WTC11 (cell line): ENCODE data around the gene CNOT9. TPM values are rescaled to one million over a fixed set of nuclear protein-coding genes. Genes with fewer than 3 reads are reported as not detected.
"Not testable (repeated sequence)": the region's sequence is repeated elsewhere in the genome, so short reads cannot be mapped to it uniquely, and the experiment has no call there.

ENCODE experiments used
- ATAC-seq: fragments of 200-7000 bp; cut with Tn5 transposase; 2 replicates; pipeline ENCODE4 v1.10.0; 2021; ENCODE audit warnings: mild to moderate bottlenecking, moderate library complexity
- CTCF ChIA-PET: fragments of 300-600 bp; sonication (Branson Sonifier 250); formaldehyde crosslinking; loops from one replicate; lab custom pipeline; 2021; ENCODE audit warnings: antibody characterized with exemption; lab: Charles Lee
- POLR2A ChIA-PET: fragments of 350-600 bp; sonication (Branson Sonifier 250); formaldehyde crosslinking; loops from one replicate; lab custom pipeline; 2021; ENCODE audit warnings: antibody characterized with exemption; lab: Charles Lee
- DNase-seq: peaks from one replicate; pipeline ENCODE4 v3.0.0; 2021; ENCODE audit warnings: low spot score
- H3K27ac Mint-ChIP-seq: 2 replicates; pipeline ENCODE4 v1.8.0; 2021; ENCODE audit warnings: mixed read lengths
- H3K27me3 Mint-ChIP-seq: 2 replicates; pipeline ENCODE4 v1.8.0; 2021; ENCODE audit warnings: low read depth, mild to moderate bottlenecking, moderate library complexity, mixed read lengths
- H3K36me3 Mint-ChIP-seq: 2 replicates; pipeline ENCODE4 v1.8.0; 2021; ENCODE audit warnings: mixed read lengths
- H3K4me1 Mint-ChIP-seq: 2 replicates; pipeline ENCODE4 v1.8.0; 2022; ENCODE audit warnings: mixed read lengths
- H3K4me3 Mint-ChIP-seq: 2 replicates; pipeline ENCODE4 v1.8.0; 2021; ENCODE audit warnings: mild to moderate bottlenecking, moderate library complexity, mixed read lengths
- H3K9me3 Mint-ChIP-seq: 2 replicates; pipeline ENCODE4 v1.8.0; 2021; ENCODE audit warnings: mixed read lengths
- CREB1 ChIP-seq: sonication (generic); formaldehyde crosslinking; IDR thresholded peaks from 2 replicates; pipeline ENCODE4 v1.8.0; 2023; ENCODE audit warnings: mild to moderate bottlenecking, missing genetic modification reagents
- FOXK1 ChIP-seq: sonication (generic); formaldehyde crosslinking; IDR thresholded peaks from 2 replicates; pipeline ENCODE4 v1.8.0; 2022; ENCODE audit warnings: mild to moderate bottlenecking, moderate library complexity, missing genetic modification reagents
- FOXP1 ChIP-seq: sonication (generic); formaldehyde crosslinking; IDR thresholded peaks from 2 replicates; pipeline ENCODE4 v1.8.0; 2022; ENCODE audit warnings: missing genetic modification reagents, mild to moderate bottlenecking, moderate library complexity, borderline replicate concordance
- JAZF1 ChIP-seq: fragments of 250-450 bp; sonication (Bioruptor Pico); IDR thresholded peaks from 2 replicates; pipeline ENCODE4 v1.9.0; 2021; ENCODE audit warnings: moderate library complexity, mild to moderate bottlenecking, inconsistent platforms
- JUN ChIP-seq: sonication (generic); formaldehyde crosslinking; IDR thresholded peaks from 2 replicates; pipeline ENCODE4 v1.8.0; 2023; ENCODE audit warnings: mild to moderate bottlenecking, missing genetic modification reagents
- MXD4 ChIP-seq: fragments of 250-450 bp; sonication (Bioruptor Pico); IDR thresholded peaks from 2 replicates; pipeline ENCODE4 v1.8.0; 2021; ENCODE audit warnings: mild to moderate bottlenecking, moderate library complexity, borderline replicate concordance
- MYBL2 ChIP-seq: sonication (generic); formaldehyde crosslinking; IDR thresholded peaks from 2 replicates; pipeline ENCODE4 v1.8.1; 2023; ENCODE audit warnings: mild to moderate bottlenecking, moderate library complexity, missing genetic modification reagents
- NFYB ChIP-seq: sonication (generic); formaldehyde crosslinking; conservative IDR thresholded peaks from 2 replicates; pipeline ENCODE4 v1.8.0; 2022; ENCODE audit warnings: low read depth, missing genetic modification reagents
- NR1H2 ChIP-seq: sonication (generic); formaldehyde crosslinking; IDR thresholded peaks from 2 replicates; pipeline ENCODE4 v1.9.0; 2021; ENCODE audit warnings: mild to moderate bottlenecking, moderate library complexity, missing genetic modification reagents
- RELA ChIP-seq: sonication (generic); formaldehyde crosslinking; IDR thresholded peaks from 2 replicates; pipeline ENCODE4 v1.8.1; 2022; ENCODE audit warnings: missing genetic modification reagents, mild to moderate bottlenecking, borderline replicate concordance
- RORB ChIP-seq: fragments of 250-450 bp; sonication (Bioruptor Pico); IDR thresholded peaks from 2 replicates; pipeline ENCODE4 v1.9.0; 2021; ENCODE audit warnings: mild to moderate bottlenecking
- SMAD3 ChIP-seq: sonication (generic); formaldehyde crosslinking; IDR thresholded peaks from 2 replicates; pipeline ENCODE4 v1.8.0; 2022; ENCODE audit warnings: missing genetic modification reagents, mild to moderate bottlenecking, borderline replicate concordance
- ZNF121 ChIP-seq: sonication (generic); formaldehyde crosslinking; IDR thresholded peaks from 2 replicates; pipeline ENCODE4 v1.8.0; 2023; ENCODE audit warnings: missing genetic modification reagents
- ZNF138 ChIP-seq: sonication (generic); formaldehyde crosslinking; conservative IDR thresholded peaks from 2 replicates; pipeline ENCODE4 v1.8.1; 2022; ENCODE audit warnings: mild to moderate bottlenecking, moderate library complexity, missing genetic modification reagents
- ZNF263 ChIP-seq: sonication (generic); formaldehyde crosslinking; IDR thresholded peaks from 2 replicates; pipeline ENCODE4 v1.8.1; 2022; ENCODE audit warnings: low read depth, mild to moderate bottlenecking, moderate library complexity, missing genetic modification reagents
- total RNA-seq: library from RNA; stranded (reverse); gene quantifications from 3 replicates; pipeline ENCODE4 v1.2.3, GENCODE V29; 2021
- TF ChIP-seq, protein P1 (sequence below): sonication (generic); formaldehyde crosslinking; IDR thresholded peaks from 2 replicates; pipeline ENCODE4 v1.8.1; 2023; ENCODE audit warnings: mild to moderate bottlenecking, missing genetic modification reagents, moderate library complexity

The CNOT9 gene
- total RNA-seq, 1 experiment from 2014 or later: 62.6 TPM

- DNase-seq (no peak), ATAC-seq (no peak)
- Mint-ChIP-seq H3K36me3 (peaks cover 62% of the 10 kb centered on the region), H3K9me3 (peaks cover 1% of the 10 kb centered on the region), H3K27me3 (no peaks in the 10 kb centered on the region), H3K4me3 (no peak overlapping the region), H3K27ac (no peak overlapping the region), H3K4me1 (no peaks in the 10 kb centered on the region)
- no peak for TF ChIP-seq NFYB (CRISPR knock-in tag)
- CTCF ChIA-PET: no interaction called here
- POLR2A ChIA-PET: no interaction called here
Observed at GRCh38 chr2:218547978-218548377, 20.7 kb upstream of the CNOT9 start.

GRCh38 chr2:218554225-218554624 is 14.4 kb upstream of the CNOT9 start:
- H3K4me3 Mint-ChIP-seq, DNase-seq, POLR2A ChIA-PET, CTCF ChIA-PET, H3K27me3 Mint-ChIP-seq, ATAC-seq, H3K27ac Mint-ChIP-seq, H3K9me3 Mint-ChIP-seq: not testable (repeated sequence)
- Mint-ChIP-seq H3K4me1 (peaks cover 19% of the 10 kb centered on the region), H3K36me3 (peaks cover 57% of the 10 kb centered on the region)

DNA sequence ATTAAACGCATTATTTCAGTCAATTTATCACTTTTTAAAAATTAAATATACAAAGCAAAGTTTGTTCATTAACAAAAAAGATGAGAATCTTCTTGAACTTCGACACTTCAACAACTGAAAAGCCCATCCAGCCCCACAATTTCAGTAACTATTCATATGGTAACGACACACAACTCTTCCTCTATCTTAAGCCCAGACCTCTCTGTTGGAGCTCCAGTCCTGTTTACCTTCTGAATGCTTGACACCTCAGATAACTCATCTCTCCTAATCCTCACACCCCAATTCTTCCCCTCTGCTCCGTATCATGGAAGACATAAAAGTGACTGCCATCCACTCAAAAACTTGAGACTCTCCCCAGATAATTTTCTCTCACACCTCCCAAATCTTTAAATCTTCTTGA is 13.1 kb upstream of the CNOT9 start:
- Mint-ChIP-seq H3K36me3 (peaks cover 63% of the 10 kb centered on the region), H3K27me3 (no peaks in the 10 kb centered on the region), H3K4me1 (peaks cover 19% of the 10 kb centered on the region), H3K4me3 (peak overlapping the region; percentile 29), H3K27ac (peak overlapping the region; percentile 35), H3K9me3 (peaks cover 6% of the 10 kb centered on the region)
- DNase-seq (no peak), ATAC-seq (peak; percentile 97)
- CTCF ChIA-PET: interaction anchor here (0.6 to 1.0 kb wide), 2 partner anchors 33 to 90 kb away, joined by 3 to 4 read pairs; no protein-coding TSS in a partner anchor
- TF ChIP-seq NR1H2 (CRISPR knock-in tag) (no peak), FOXK1 (peak; percentile 48; the same call in 1 of the 2 replicates)
- POLR2A ChIA-PET: no interaction called here

- no peaks in the 10 kb centered on the region for H3K27me3 Mint-ChIP-seq
- ChIA-PET POLR2A (no interaction called here), CTCF (no interaction called here)
- no peak overlapping the region for H3K27ac Mint-ChIP-seq
- H3K4me1 Mint-ChIP-seq: peaks cover 19% of the 10 kb centered on the region
- peaks cover 62% of the 10 kb centered on the region for H3K36me3 Mint-ChIP-seq
- DNase-seq: no peak
- no peak for TF ChIP-seq JUN (CRISPR knock-in tag)
- peaks cover 5% of the 10 kb centered on the region for H3K9me3 Mint-ChIP-seq
- no peak overlapping the region for H3K4me3 Mint-ChIP-seq
- ATAC-seq: no peak
Observed at GRCh38 chr2:218557941-218558340, 10.7 kb upstream of the CNOT9 start.

GRCh38 chr2:218558986-218559385 is 9.7 kb upstream of the CNOT9 start:
- no peak for ATAC-seq
- POLR2A ChIA-PET: no interaction called here
- Mint-ChIP-seq H3K27ac (peak overlapping the region; percentile 31; the same call in 1 of the 2 replicates), H3K4me1 (peaks cover 19% of the 10 kb centered on the region), H3K36me3 (peaks cover 53% of the 10 kb centered on the region), H3K9me3 (no peaks in the 10 kb centered on the region), H3K4me3 (no peak overlapping the region)
- CTCF ChIA-PET: no interaction called here
- DNase-seq: no peak
- TF ChIP-seq RELA (CRISPR knock-in tag) (no peak), ZNF263 (CRISPR knock-in tag) (no peak), CREB1 (CRISPR knock-in tag) (no peak), FOXP1 (CRISPR knock-in tag) (no peak), JAZF1 (no peak), MXD4 (no peak), SMAD3 (CRISPR knock-in tag) (no peak), MYBL2 (no peak), RORB (CRISPR knock-in tag) (no peak), ZNF138 (CRISPR knock-in tag) (no peak), ZNF121 (CRISPR knock-in tag) (no peak)
- TF ChIP-seq, protein P1, sequence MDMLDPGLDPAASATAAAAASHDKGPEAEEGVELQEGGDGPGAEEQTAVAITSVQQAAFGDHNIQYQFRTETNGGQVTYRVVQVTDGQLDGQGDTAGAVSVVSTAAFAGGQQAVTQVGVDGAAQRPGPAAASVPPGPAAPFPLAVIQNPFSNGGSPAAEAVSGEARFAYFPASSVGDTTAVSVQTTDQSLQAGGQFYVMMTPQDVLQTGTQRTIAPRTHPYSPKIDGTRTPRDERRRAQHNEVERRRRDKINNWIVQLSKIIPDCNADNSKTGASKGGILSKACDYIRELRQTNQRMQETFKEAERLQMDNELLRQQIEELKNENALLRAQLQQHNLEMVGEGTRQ (CRISPR knock-in tag): no peak
- TF ChIP-seq, all 79 proteins: peak for 0
- H3K27me3 Mint-ChIP-seq: no peaks in the 10 kb centered on the region
